Measurements from ENCODE around the gene ENDOV.

ENDOV gene

DNA sequence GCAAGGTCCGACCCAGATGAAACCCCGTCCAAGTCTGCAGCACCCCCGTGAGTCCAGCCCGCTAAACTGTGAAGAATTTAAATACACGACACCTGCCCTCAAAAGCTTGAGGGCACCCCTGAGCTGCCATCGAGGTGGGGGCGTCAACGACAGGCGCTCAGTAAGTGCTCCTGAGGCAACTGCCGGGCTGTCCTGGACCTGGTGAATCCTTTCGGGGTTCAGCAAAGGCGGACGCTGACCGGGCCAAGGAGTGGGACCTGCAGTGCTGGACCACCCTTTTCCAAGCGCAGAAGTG lies 512 bp upstream of the ENDOV start:
- DNase-seq (ENCODE audit: low read depth, low spot score) = peak; percentile 5
- in situ Hi-C loops (cut with HindIII; ENCODE audit: low sequenced_read_pairs) = no loop called here
- H3K4me3 ChIP-seq (ENCODE audit: low read depth, low read length) = peak overlapping the region; percentile 90
- TF ChIP-seq, protein P1, sequence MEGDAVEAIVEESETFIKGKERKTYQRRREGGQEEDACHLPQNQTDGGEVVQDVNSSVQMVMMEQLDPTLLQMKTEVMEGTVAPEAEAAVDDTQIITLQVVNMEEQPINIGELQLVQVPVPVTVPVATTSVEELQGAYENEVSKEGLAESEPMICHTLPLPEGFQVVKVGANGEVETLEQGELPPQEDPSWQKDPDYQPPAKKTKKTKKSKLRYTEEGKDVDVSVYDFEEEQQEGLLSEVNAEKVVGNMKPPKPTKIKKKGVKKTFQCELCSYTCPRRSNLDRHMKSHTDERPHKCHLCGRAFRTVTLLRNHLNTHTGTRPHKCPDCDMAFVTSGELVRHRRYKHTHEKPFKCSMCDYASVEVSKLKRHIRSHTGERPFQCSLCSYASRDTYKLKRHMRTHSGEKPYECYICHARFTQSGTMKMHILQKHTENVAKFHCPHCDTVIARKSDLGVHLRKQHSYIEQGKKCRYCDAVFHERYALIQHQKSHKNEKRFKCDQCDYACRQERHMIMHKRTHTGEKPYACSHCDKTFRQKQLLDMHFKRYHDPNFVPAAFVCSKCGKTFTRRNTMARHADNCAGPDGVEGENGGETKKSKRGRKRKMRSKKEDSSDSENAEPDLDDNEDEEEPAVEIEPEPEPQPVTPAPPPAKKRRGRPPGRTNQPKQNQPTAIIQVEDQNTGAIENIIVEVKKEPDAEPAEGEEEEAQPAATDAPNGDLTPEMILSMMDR (IDR thresholded peaks at IDR 0.05; ENCODE audit: low read depth, low read length) = no peak

GRCh38 chr17:80415626-80416137 lies 715 bp downstream of the ENDOV start:
- TF ChIP-seq, protein P1 (IDR thresholded peaks at IDR 0.05; ENCODE audit: low read depth, low read length) = no peak
- H3K4me3 ChIP-seq (ENCODE audit: low read depth, low read length) = peak overlapping the region; percentile 90
- in situ Hi-C loops (cut with HindIII; ENCODE audit: low sequenced_read_pairs) = no loop called here
- DNase-seq (ENCODE audit: low read depth, low spot score) = no peak

DNA sequence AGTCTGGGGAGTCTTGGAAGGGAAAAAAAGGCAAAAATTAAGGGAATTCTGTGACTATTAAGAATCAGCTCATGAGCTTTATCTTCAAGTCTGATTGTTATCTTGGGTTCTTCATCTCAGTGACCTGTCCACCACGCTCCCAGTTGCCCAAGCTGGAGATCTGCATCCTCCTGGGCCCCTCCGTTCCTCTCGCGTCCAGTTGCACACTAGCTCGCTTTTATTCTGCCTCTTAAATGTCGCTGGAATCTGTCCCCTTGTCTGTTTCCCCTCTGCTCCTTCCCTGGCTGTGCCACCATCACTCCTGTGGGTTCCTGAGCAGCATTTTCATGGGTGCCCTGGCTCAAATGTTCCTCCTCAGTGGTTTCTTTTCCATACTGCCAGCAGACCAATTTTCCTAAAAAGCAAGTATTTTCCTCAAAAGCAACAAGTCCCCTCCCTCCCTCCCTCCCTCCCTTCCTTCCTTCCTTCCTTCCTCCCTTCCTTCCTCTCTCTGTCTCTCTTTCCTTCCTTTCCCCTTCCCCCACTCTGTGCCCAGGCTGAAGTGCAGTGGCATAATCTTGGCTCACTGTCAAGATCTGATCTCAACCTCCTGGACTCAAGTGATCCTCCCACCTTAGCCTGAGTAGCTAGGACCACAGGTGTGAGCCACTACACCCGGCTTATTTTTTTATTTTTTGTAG lies 1.4 kb downstream of the ENDOV start:
- no peak for DNase-seq (ENCODE audit: low read depth, low spot score)
- H3K4me3 ChIP-seq (ENCODE audit: low read depth, low read length) = peak overlapping the region; percentile 90
- in situ Hi-C loops (cut with HindIII; ENCODE audit: low sequenced_read_pairs) = no loop called here
- TF ChIP-seq, protein P1 (IDR thresholded peaks at IDR 0.05; ENCODE audit: low read depth, low read length) = no peak

DNA sequence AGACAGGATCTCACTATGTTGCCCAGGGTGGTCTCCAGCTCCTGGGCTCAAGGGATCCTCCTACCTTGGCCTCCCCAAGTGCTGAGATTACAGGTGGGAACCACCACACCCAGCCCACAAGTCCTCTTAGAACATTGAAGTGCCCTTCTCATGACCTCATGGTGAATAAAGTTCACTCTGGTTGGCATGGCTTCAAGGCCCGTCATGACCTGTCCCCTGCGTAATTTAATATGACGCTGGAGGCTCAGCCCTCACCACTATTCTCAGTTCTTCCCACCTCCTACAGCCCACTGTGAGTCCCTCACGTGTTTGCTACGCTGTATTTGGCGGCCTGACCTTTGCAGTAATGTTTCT lies 1.9 kb downstream of the ENDOV start:
- in situ Hi-C loops (cut with HindIII; ENCODE audit: low sequenced_read_pairs) = no loop called here
- TF ChIP-seq, protein P1 (IDR thresholded peaks at IDR 0.05; ENCODE audit: low read depth, low read length) = no peak

DNA sequence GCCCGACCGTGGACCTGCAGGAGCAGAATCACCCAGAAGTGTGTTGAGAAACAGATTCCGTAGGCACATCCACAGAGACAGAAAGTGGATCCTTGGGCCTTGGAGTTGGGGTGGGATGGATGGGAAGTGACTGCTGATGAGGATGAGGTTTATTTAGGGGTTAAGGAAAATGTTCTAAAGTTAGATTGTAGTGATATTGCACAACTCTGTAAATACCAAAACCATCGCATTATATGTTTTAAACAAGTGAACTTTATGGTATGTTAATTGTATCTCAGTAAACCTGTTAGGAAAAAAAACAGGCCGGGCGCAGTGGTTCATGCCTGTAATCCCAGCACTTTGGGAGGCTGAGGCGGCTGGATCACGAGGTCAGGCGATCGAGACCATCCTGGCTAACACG lies 3.6 kb downstream of the ENDOV start:
- H3K4me3 ChIP-seq (ENCODE audit: low read depth, low read length) = no peak overlapping the region
- TF ChIP-seq, protein P1 (IDR thresholded peaks at IDR 0.05; ENCODE audit: low read depth, low read length) = no peak
- in situ Hi-C loops (cut with HindIII; ENCODE audit: low sequenced_read_pairs) = no loop called here
- no peak for DNase-seq (ENCODE audit: low read depth, low spot score)

More for the DNA sequence above, 1.9 kb downstream of the ENDOV start:
- DNase-seq (ENCODE audit: low read depth, low spot score) = no peak
- H3K4me3 ChIP-seq (ENCODE audit: low read depth, low read length) = no peak overlapping the region

DNA sequence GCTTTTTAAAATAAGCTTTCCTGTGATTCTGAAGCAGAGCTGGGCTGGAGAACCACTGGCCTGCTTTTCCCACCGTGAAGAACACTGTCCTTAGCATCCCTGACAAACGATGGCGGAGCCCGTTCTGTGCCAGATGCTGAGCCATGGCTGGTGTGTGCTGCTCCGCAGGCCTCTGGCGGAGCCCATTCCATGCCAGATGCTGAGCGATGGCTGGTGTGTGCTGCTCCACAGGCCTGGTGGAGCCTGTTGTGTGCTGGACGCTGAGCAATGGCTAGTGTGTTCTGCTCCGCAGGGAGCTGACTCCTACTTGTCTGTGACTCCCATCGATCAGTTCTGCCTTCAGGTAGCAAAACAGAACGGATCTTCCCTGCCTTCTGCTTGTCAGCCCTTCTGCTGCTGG lies 4.3 kb downstream of the ENDOV start:
- in situ Hi-C loops (cut with HindIII; ENCODE audit: low sequenced_read_pairs) = no loop called here
- TF ChIP-seq, protein P1 (IDR thresholded peaks at IDR 0.05; ENCODE audit: low read depth, low read length) = no peak
- no peak for DNase-seq (ENCODE audit: low read depth, low spot score)
- no peak overlapping the region for H3K4me3 ChIP-seq (ENCODE audit: low read depth, low read length)

Measured in astrocyte of the spinal cord (primary cell).